Right ventricle myocardium inferior (tissue), 1 donor: ENCODE results near the gene DNAJC22. TPM values are rescaled to one million over a fixed set of nuclear protein-coding genes. Genes with fewer than 3 reads are reported as not detected.
"Not testable (repeated sequence)": the region's sequence is repeated elsewhere in the genome, so short reads cannot be mapped to it uniquely, and the experiment has no call there.

Source experiments
- ATAC-seq: fragments of 200-7000 bp; cut with Tn5 transposase; one replicate; pipeline ENCODE4 v1.9.1; 2020; ENCODE audit warnings: mild to moderate bottlenecking, moderate library complexity
- DNase-seq: peaks from one replicate; pipeline ENCODE4 v3.0.0; 2021; ENCODE audit errors: missing footprints
- intact Hi-C: fragments of 100-400 bp; cut with DNase I; formaldehyde crosslinking; loops from one replicate; pipeline ENCODE4 v1.11.0; 2022
- total RNA-seq: library from RNA; stranded (reverse); fragmentation: NEBNext Ultra II Directional; extraction: Animal tissue kit (Norgen Biotek cat#: 25700); gene quantifications from one replicate; pipeline ENCODE4 v1.2.1, GENCODE V29; 2021
- donor health status: DM: no; HTN: yes; CAD: no; lungs with severe emphysema.

The DNAJC22 gene
- total RNA-seq, 1 donor from 2014 or later, result not detected

DNA sequence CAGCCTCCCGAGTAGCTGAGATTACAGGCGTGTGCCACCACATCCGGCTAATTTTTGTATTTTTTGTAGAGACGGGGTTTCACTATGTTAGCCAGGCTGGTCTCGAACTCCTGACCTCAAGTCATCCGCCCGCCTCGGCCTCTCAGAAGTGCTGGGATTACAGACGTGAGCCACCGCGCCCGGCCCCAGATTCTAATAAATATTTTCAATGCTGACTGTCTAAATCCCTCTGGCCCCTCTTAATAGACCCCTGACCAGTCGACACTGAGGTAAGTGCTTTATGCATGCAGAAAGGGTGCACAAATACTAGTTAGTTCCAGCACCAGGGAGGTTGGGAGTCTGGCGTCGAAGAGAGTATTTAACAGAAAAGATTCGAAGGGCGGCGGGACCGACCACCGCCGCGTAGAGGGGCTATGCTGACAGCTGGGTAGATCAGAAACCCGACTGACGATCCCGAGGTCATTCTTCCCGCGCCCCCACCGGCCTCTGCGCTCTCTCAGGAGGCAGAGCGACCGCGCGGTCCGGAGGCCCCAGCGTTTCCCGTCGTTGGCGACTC, 19.5 kb downstream of the DNAJC22 start:
- intact Hi-C loops, result no loop called here
- DNase-seq (no peak), ATAC-seq (no peak)

GRCh38 chr12:49366652-49367380, 20.1 kb downstream of the DNAJC22 start:
- intact Hi-C loops, result no loop called here
- DNase-seq, result peak; percentile 92
- peak; percentile 95 for ATAC-seq

DNA sequence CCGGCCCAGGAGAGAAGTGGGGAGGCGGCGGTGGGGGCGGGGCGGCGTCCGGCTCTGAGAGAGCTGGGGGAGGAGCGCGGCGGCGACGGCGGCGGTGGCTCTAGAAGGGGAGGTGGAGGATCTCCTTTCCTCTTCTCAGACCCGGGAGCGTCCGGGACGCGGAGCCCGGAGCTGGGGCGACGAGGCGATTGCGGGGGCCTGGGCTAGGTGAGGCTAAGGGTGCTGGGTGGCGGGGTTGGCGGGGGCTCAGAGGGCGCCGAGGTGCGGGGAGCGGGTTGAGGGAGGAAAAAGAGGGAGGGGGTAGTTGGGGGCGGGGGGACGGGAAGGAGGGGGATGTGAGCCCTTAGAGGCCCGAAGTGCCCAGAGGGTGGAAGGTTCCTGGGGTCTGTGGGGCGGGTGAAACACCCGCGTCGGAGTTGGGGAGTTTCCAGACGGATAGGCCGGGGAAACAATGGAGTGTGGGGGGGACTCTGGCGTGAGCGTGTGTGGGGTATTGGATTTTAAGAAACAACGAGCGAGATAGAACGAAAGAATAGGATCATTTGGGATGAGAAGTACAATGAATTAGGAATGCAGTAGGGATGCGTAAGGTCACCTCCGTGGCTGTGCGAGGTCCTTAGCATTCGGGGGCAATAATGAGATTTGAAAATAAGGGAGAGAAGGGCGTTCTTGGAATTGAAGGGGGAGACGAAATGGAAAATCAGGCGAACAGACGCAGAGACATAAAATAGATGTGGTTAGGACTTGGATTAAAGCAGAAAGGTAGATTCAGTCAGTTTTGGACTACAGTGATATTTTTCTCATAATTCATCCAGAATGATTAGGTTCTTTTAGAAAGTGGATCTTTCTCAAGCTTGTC, 20.9 kb downstream of the DNAJC22 start, which contains the start of gene SPATS2:
TSS of gene SPATS2 (plus strand) at position 82 of the 859 bp plus-strand sequence. CDS start 93,551 bp downstream, outside the sequence.
- intact Hi-C loops, result no loop called here
- ATAC-seq, result peak; percentile 2
- peak; percentile 96 for DNase-seq

DNA sequence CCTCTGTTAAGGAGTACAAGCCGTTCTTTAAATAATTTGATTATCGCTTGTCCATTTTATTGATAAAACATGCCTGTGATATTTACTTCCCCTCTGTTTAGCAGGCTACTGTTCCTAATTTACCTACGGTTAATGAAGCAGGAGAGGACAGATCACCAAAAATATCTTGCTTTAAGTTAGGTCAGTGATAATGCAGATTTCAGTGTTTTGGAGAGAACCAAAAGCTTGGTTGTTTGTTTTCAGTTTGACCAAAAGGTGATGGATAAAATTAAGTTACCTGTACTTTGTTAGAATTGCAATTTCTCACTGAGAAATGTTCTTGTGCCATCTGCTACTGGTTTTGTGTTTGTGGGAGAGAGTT, 21.5 kb downstream of the DNAJC22 start:
- DNase-seq (no peak), ATAC-seq (no peak)
- intact Hi-C loops, result no loop called here

DNA sequence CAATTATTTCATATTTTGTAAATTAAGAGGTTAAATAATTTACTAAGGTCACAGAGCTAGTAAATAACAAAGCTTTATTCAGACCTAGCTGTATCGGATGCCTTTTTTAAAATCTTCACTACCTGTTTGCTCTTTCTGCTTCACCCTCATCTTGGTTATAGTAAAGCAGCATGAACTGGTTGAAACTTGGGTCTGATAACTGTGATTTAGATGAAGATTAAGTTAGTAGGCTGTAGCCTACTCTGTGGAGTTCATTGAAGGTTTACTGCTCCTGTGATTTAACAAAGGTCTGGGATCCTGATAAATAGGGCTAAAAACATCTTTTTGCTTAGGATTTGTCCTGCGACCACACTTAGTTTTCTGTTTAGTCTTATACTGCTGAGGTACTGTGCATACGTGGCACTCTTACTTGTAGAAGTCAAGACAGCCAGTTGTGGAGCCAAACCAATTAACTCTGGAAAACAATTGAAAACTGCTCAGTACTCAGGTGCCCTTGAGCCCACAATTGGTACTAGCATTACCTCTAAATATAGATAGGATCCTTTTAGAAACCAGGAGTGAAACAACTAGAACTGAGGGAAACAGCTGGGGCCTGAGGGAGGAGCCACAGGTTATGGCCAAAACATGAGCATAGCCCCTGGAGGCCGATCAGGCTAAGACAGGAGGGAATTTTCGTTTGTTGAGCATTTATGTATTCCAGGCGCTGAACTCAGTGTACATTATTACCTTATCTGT, 22.9 kb downstream of the DNAJC22 start:
- intact Hi-C loops, result no loop called here
- no peak for ATAC-seq

DNA sequence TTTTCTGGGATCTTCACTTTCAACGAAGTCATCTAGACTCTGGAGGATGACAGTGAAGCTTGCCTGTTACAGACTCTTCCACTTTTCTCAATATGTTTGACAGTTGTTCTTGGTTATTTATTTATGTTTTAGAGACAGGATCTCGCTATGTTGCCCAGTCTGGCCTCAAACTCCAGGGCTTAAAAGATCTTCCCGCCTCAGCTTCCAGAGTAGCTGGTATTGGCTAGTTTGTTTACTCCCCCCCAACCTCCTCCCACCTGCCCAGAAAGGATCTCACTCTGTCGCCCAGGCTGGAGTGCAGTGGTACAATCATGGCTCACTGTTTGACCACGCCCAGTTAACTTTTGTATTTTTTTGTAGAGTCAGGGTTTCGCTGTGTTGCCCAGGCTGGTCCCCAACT, 23.9 kb downstream of the DNAJC22 start:
- DNase-seq (no peak), ATAC-seq (no peak)
- intact Hi-C loops, result no loop called here

More for the DNA sequence above, 22.9 kb downstream of the DNAJC22 start:
- DNase-seq, result no peak

DNA sequence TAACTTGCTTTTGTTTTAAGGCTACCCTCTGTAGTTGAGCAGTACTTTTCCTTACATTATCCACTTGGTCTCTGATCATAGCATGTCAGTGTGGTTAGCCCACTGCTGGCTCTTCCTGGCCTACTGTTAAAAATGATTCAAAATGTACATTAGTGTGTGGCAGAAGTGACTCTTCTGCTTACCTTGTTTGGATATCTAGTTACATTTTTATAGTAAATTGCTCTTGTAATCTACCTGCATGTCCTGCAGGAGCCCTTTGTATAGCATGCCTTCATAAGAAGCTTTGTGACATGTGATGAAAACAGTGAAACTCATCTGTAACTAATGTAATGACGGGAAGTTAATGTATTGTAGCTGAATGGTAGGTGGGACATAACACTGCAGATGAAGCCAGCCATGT, 28.7 kb downstream of the DNAJC22 start:
- intact Hi-C loops, result no loop called here
- ATAC-seq, result no peak

DNA sequence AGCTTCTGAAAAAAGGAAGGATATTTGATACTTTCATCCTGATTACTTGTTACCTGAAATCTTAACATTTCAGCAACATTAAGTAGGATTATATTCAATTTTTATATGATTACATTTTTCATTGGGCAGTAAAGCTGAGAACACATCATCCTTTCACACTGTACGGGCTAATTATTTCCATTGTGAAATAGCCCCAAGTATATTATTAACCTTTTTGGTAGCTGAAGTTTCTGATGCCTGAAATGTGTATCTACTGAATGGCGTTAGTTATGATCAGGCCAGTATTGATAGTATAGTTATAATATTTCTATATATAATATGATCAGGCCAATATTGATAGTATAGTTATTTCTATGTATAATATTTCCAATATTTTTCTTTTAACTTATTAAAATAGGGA, 30.7 kb downstream of the DNAJC22 start:
- DNase-seq (no peak), ATAC-seq (no peak)
- intact Hi-C loops, result no loop called here

More for the DNA sequence above, 28.7 kb downstream of the DNAJC22 start:
- no peak for DNase-seq

DNA sequence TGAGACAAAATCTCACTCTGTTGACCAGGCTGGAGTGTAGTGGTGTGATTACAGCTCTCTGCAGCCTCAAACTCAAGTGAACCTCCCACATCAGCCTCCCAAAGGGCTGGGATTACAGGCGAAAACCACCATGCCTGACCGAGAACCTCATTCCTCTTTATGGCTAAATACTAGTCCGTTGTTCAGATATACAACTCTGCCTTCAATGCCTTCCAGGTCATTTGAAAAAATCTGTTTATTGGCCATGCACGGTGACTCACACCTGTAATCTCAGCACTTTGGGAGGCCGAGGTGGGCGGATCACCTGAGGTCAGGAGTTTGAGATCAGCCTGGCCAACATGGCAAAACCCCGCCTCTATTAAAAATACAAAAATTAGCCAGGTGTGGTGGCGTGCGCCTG, 33.5 kb downstream of the DNAJC22 start:
- DNase-seq, intact Hi-C loops, ATAC-seq: not testable (repeated sequence)

- intact Hi-C loops, result no loop called here
- DNase-seq, result peak; percentile 82
- no peak for ATAC-seq
Measured at GRCh38 chr12:49388682-49389386, 42.1 kb downstream of the DNAJC22 start.

- intact Hi-C loops, result no loop called here
- no peak for DNase-seq
- ATAC-seq, result no peak
Measured at GRCh38 chr12:49389387-49389703, 42.7 kb downstream of the DNAJC22 start.

- DNase-seq (no peak), ATAC-seq (no peak)
- intact Hi-C loops, result no loop called here
Measured at GRCh38 chr12:49397000-49397399, 50.3 kb downstream of the DNAJC22 start.

GRCh38 chr12:49400304-49400703, 53.6 kb downstream of the DNAJC22 start:
- intact Hi-C loops, result no loop called here
- no peak for DNase-seq
- ATAC-seq, result no peak

Other genes starting within 250 kb of the DNAJC22 start
- gene LMBR1L, start 236.0 kb upstream of the DNAJC22 start, total RNA-seq, result 26.3 TPM
- gene TUBA1B, start 215.5 kb upstream of the DNAJC22 start, total RNA-seq, result 510 TPM
- 135 TPM for gene TUBA1A, start 157.8 kb upstream of the DNAJC22 start, total RNA-seq
- gene TUBA1C, start 81.8 kb upstream of the DNAJC22 start, total RNA-seq, result 86.2 TPM
- 0.57 TPM for gene PRPH, start 51.7 kb upstream of the DNAJC22 start, total RNA-seq
- gene TROAP, start 23.6 kb upstream of the DNAJC22 start, total RNA-seq, result 0.97 TPM
- not detected for gene C1QL4, start 9.7 kb upstream of the DNAJC22 start, total RNA-seq
- gene SPATS2, start 20.6 kb downstream of the DNAJC22 start, total RNA-seq, result 6.4 TPM
- gene KCNH3, start 192.1 kb downstream of the DNAJC22 start, total RNA-seq, result 0.27 TPM
- 88.9 TPM for gene MCRS1, start 221.3 kb downstream of the DNAJC22 start, total RNA-seq